A673 (cell line): Measurements from ENCODE around the gene PTGIS. TPM values are rescaled to one million over a fixed set of nuclear protein-coding genes. Genes with fewer than 3 reads are reported as not detected.

Source experiments
- BruUV-seq: library from RNA; stranded (reverse); fragments of 400-500 nt; replicated peaks from 2 replicates; lab custom pipeline; 2021; lab: Mats Ljungman, UMichigan
- CTCF ChIA-PET: fragments of 300-600 bp; sonication (Branson Sonifier 250); formaldehyde crosslinking; loops from one replicate; lab custom pipeline; 2022; ENCODE audit warnings: antibody characterized with exemption; lab: Charles Lee
- POLR2A ChIA-PET: fragments of 300-600 bp; sonication (Branson Sonifier 250); formaldehyde crosslinking; loops from one replicate; lab custom pipeline; 2022; ENCODE audit warnings: antibody characterized with exemption; ENCODE audit not compliant: low non-redundant PET; lab: Charles Lee
- DNase-seq: peaks from one replicate; pipeline ENCODE4 v3.0.0-alpha.2; 2015; ENCODE audit warnings: low spot score
- H3K27ac ChIP-seq: fragments of 200-600 bp; sonication (generic); 2 replicates; pipeline ENCODE4 v1.5.1; 2016; ENCODE audit warnings: mixed run types, low read depth, mild to moderate bottlenecking, mixed read lengths, antibody characterized with exemption, low read length; ENCODE audit not compliant: poor library complexity, severe bottlenecking
- H3K27me3 ChIP-seq: fragments of 200-600 bp; sonication (generic); replicated peaks from 2 replicates; pipeline ENCODE4 v1.6.1; 2017; ENCODE audit warnings: mixed run types, low read depth, mild to moderate bottlenecking, mixed read lengths, antibody characterized with exemption, low read length; ENCODE audit not compliant: insufficient read depth, poor library complexity
- H3K36me3 ChIP-seq: fragments of 200-600 bp; sonication (generic); 2 replicates; pipeline ENCODE4 v1.6.1; 2016; ENCODE audit warnings: mixed run types, mild to moderate bottlenecking, mixed read lengths, antibody characterized with exemption, low read length; ENCODE audit not compliant: insufficient read depth, poor library complexity, severe bottlenecking
- H3K4me1 ChIP-seq: fragments of 200-600 bp; sonication (generic); 2 replicates; pipeline ENCODE4 v1.6.1; 2017; ENCODE audit warnings: mixed run types, mild to moderate bottlenecking, mixed read lengths, antibody characterized with exemption, low read length; ENCODE audit not compliant: insufficient read depth, poor library complexity, severe bottlenecking
- H3K4me3 ChIP-seq: fragments of 200-600 bp; sonication (generic); 2 replicates; pipeline ENCODE4 v1.5.1; 2016; ENCODE audit warnings: low read depth, mixed run types, mild to moderate bottlenecking, mixed read lengths, low read length; ENCODE audit not compliant: poor library complexity, severe bottlenecking
- H3K9me3 ChIP-seq: fragments of 200-600 bp; sonication (generic); 2 replicates; pipeline ENCODE4 v1.6.1; 2016; ENCODE audit warnings: mixed run types, low read depth, mild to moderate bottlenecking, mixed read lengths, antibody characterized with exemption, low read length; ENCODE audit not compliant: poor library complexity, severe bottlenecking
- EZH2 ChIP-seq: fragments of 200-600 bp; sonication (generic); IDR thresholded peaks from 2 replicates; pipeline ENCODE4 v1.6.1; 2017; ENCODE audit warnings: borderline replicate concordance, low read depth, mild to moderate bottlenecking, mixed read lengths, antibody characterized with exemption, low read length; ENCODE audit not compliant: poor library complexity, severe bottlenecking
- intact Hi-C: fragments of 100-400 bp; cut with micrococcal nuclease; formaldehyde crosslinking; loops from one replicate; pipeline ENCODE4 v1.10.0; 2022; ENCODE audit not compliant: unreplicated experiment
- total RNA-seq: library from RNA; stranded (reverse); gene quantifications from 2 replicates; pipeline ENCODE4 v1.2.3, GENCODE V29; 2021
- TF ChIP-seq, protein P1 (sequence below): fragments of 300-800, 200-600 bp; sonication (generic); conservative IDR thresholded peaks from 2 replicates; pipeline ENCODE4 v1.5.1; 2017; ENCODE audit warnings: low read depth, mild to moderate bottlenecking, antibody characterized with exemption, low read length, moderate library complexity, mixed read lengths

PTGIS gene
- total RNA-seq, 1 experiment from 2014 or later = not detected

DNA sequence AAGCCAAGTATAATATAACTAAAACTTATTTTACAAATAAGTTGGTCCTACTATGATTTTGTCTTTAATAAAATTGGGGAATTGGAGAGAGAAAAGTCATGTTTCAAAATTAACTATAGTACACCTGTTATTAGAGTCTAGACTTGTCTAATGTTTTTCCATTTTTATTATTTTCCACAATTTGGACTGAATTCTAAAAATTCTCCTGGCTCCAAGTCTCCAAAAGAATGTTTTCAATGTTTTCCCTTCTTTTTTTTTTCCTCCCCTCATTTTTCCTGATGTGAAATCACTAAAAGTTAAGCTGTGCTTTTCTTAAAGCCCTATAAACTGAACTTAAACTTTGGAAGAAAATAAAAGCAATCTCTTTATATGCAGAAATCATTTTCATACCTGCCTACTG lies 11.3 kb downstream of the PTGIS start:
- no peaks in the 10 kb centered on the region for H3K4me1 ChIP-seq
- TF ChIP-seq EZH2 = no peak
- TF ChIP-seq, protein P1, sequence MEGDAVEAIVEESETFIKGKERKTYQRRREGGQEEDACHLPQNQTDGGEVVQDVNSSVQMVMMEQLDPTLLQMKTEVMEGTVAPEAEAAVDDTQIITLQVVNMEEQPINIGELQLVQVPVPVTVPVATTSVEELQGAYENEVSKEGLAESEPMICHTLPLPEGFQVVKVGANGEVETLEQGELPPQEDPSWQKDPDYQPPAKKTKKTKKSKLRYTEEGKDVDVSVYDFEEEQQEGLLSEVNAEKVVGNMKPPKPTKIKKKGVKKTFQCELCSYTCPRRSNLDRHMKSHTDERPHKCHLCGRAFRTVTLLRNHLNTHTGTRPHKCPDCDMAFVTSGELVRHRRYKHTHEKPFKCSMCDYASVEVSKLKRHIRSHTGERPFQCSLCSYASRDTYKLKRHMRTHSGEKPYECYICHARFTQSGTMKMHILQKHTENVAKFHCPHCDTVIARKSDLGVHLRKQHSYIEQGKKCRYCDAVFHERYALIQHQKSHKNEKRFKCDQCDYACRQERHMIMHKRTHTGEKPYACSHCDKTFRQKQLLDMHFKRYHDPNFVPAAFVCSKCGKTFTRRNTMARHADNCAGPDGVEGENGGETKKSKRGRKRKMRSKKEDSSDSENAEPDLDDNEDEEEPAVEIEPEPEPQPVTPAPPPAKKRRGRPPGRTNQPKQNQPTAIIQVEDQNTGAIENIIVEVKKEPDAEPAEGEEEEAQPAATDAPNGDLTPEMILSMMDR = no peak
- intact Hi-C loops = loop anchor here (5.0 kb wide), 1 partner anchor 291 kb away; no protein-coding TSS in a partner anchor
- no peak for DNase-seq
- no peaks in the 10 kb centered on the region for H3K9me3 ChIP-seq
- no TSS peak for BruUV-seq
- no peak overlapping the region for H3K4me3 ChIP-seq
- CTCF ChIA-PET = interaction anchor here (0.7 to 1.2 kb wide), 2 partner anchors 15 to 52 kb away, joined by 3 read pairs; no protein-coding TSS in a partner anchor
- POLR2A ChIA-PET = no interaction called here
- H3K36me3 ChIP-seq = no peaks in the 10 kb centered on the region
- H3K27ac ChIP-seq = no peak overlapping the region
- H3K27me3 ChIP-seq = peaks cover 54% of the 10 kb centered on the region

DNA sequence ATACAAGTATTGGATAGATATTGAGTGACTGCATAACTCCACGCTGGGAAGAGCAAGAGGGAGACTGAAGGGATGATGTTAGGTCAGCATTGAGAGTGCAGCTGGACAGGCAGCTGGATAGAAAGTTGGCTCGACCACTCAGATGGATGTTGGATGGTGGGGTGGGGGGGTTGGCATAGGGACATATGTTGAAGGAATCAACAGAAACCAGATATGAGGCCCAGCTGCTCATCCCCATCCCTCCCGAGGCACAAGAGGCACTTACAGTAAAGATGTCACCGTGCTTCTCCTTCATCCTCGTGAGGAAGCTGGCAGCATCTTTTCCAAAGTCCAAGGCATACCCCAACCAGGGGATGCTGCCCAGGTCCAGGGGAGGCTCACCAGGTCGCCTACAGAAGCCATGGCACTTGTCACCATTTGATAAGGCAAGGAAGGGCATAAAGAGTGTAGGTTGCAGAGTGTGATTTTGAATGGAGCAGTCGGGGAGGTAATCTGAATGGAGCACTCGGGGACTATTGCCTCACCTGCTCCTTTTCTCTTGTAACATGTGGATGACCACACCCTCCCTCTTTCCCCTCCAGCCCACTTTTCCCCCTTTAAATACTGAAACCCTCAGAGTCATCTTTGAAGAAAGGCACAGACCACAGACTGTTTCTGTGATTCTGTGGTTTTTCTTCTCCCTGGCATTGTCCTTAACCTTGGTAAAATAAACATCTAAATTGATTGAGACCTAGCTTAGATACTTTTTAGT lies 18.0 kb downstream of the PTGIS start:
- peaks cover 36% of the 10 kb centered on the region for H3K27me3 ChIP-seq
- POLR2A ChIA-PET = interaction anchor here (0.6 kb wide), 1 partner anchor 238 kb away, joined by 3 read pairs; no protein-coding TSS in a partner anchor

DNA sequence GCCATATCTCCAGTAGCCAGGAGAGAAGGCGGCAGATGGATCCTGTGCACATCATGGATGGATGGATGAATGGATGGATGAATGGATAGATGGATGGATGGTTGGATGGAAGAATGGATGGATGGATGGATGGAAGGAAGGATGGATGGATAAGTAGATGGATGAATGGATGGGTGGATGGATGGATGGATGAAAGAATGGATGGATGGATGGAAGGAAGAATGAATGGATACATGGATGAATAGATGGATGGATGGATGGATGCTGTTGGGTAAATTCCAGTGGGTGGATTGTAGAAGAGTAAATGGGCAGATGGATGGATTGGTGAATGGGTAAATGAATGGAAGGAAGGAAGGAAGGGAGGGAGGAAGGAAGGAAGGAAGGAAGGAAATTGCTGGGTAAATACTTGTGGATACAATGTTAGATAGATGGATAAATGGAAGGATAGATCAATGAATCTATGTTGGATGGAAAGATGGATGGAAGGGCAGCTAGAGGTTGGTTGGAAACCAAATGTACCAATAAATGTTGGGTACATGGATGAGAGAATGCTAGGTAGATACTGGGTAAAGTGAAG lies 19.5 kb downstream of the PTGIS start:
- H3K36me3 ChIP-seq = no peaks in the 10 kb centered on the region
- POLR2A ChIA-PET = no interaction called here
- TF ChIP-seq, protein P1 = no peak
- TF ChIP-seq EZH2 = no peak
- no TSS peak for BruUV-seq
- no peak overlapping the region for H3K4me3 ChIP-seq
- intact Hi-C loops = no loop called here
- H3K4me1 ChIP-seq = no peaks in the 10 kb centered on the region
- peaks cover 6% of the 10 kb centered on the region for H3K9me3 ChIP-seq
- CTCF ChIA-PET = no interaction called here
- DNase-seq = no peak
- H3K27me3 ChIP-seq = peaks cover 25% of the 10 kb centered on the region
- H3K27ac ChIP-seq = no peak overlapping the region

More for the DNA sequence above, 18.0 kb downstream of the PTGIS start:
- DNase-seq = no peak
- Histone ChIP-seq H3K4me1 (no peaks in the 10 kb centered on the region), H3K9me3 (peaks cover 6% of the 10 kb centered on the region), H3K4me3 (no peak overlapping the region), H3K36me3 (no peaks in the 10 kb centered on the region), H3K27ac (no peak overlapping the region)
- BruUV-seq = no TSS peak
- CTCF ChIA-PET = interaction anchor here (0.6 to 0.7 kb wide), 2 partner anchors 8 kb away, joined by 3 to 4 read pairs; no protein-coding TSS in a partner anchor
- intact Hi-C loops = no loop called here
- no peak for TF ChIP-seq EZH2
- TF ChIP-seq, protein P1 = no peak
